Type B pancreatic cell (in vitro differentiated cells): ENCODE data around the gene GRIK5. TPM values are rescaled to one million over a fixed set of nuclear protein-coding genes. Genes with fewer than 3 reads are reported as not detected.
A peak's percentile ranks its signal among the peaks of the same experiment; 100 is the strongest.

Experiments
- DNase-seq: peaks from one replicate; pipeline ENCODE4 v3.0.0; 2021; ENCODE audit warnings: mixed read lengths; ENCODE audit not compliant: unreplicated experiment; ENCODE audit errors: extremely low spot score
- H3K27ac Mint-ChIP-seq: 2 replicates; pipeline ENCODE4 v1.8.0; 2021; ENCODE audit warnings: mild to moderate bottlenecking, mixed read lengths
- H3K27me3 Mint-ChIP-seq: 2 replicates; pipeline ENCODE4 v1.8.0; 2021; ENCODE audit warnings: mixed read lengths
- H3K36me3 Mint-ChIP-seq: 2 replicates; pipeline ENCODE4 v1.8.0; 2021; ENCODE audit warnings: mixed read lengths
- H3K4me1 Mint-ChIP-seq: one replicate; pipeline ENCODE4 v1.8.0; 2021; ENCODE audit warnings: mixed read lengths; ENCODE audit not compliant: unreplicated experiment
- H3K4me3 Mint-ChIP-seq: 2 replicates; pipeline ENCODE4 v1.8.0; 2021; ENCODE audit warnings: mild to moderate bottlenecking, mixed read lengths
- H3K9me3 Mint-ChIP-seq: 2 replicates; pipeline ENCODE4 v1.8.0; 2021; ENCODE audit warnings: mixed read lengths
- CTCF ChIP-seq: fragments of 200-600 bp; sonication (generic); conservative IDR thresholded peaks from 2 replicates; pipeline ENCODE4 v1.5.0; 2021; ENCODE audit warnings: antibody characterized with exemption, mild to moderate bottlenecking
- total RNA-seq: library from RNA; stranded (reverse); gene quantifications from 2 replicates; pipeline ENCODE4 v1.2.1, GENCODE V29; 2021; ENCODE audit warnings: low replicate concordance

Gene GRIK5
- total RNA-seq, 1 donor from 2014 or later, result 5.8 TPM

GRCh38 chr19:42023943-42024260 lies 46.1 kb downstream of the GRIK5 start:
- H3K27me3 Mint-ChIP-seq, result peaks cover 18% of the 10 kb centered on the region
- no peaks in the 10 kb centered on the region for H3K36me3 Mint-ChIP-seq
- DNase-seq, result no peak
- H3K9me3 Mint-ChIP-seq, result no peaks in the 10 kb centered on the region
- TF ChIP-seq CTCF, result no peak
- H3K27ac Mint-ChIP-seq, result no peak overlapping the region
- no peak overlapping the region for H3K4me3 Mint-ChIP-seq
- no peaks in the 10 kb centered on the region for H3K4me1 Mint-ChIP-seq

DNA sequence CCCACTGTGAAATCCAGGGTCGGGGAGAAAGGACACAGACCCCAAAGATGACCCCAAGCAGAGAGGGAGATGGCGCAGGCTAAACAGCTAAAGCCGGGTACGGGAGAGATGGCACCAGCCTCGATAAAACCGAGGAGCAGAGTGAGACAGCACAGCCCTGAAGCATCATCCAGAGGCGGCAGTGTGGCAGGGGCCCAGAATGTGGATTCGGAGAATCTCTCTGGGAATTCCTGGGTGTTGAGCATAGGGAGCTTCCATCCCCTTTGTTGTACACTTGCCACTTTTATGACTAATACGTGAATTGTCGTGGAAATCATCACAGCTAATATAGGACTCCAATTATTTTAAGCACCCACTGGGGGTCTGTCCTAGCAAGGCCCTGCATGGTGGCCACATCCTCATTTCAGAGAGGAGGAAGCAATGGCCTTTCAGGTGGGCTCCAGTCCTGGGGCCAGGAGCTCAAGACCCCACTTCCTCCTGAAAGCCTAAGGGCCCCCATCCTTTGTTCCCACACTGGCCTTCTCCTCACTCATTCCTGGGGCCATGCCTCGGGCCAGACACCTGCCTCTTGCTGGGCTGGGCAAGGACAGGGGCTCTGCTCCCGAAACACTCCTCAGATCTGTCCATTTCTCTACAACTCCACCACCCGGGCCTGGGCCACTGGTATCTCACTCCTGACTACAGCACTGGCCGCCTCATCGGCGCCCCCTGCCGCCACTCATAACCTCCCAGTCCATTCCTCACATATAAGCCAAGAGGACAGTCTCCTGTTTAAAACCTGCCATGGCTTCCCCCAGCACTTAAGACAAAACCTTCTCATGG lies 46.7 kb downstream of the GRIK5 start:
- no peaks in the 10 kb centered on the region for H3K36me3 Mint-ChIP-seq
- no peak overlapping the region for H3K27ac Mint-ChIP-seq
- DNase-seq, result no peak
- H3K4me3 Mint-ChIP-seq, result no peak overlapping the region
- no peaks in the 10 kb centered on the region for H3K4me1 Mint-ChIP-seq
- no peaks in the 10 kb centered on the region for H3K9me3 Mint-ChIP-seq
- peaks cover 14% of the 10 kb centered on the region for H3K27me3 Mint-ChIP-seq
- peak; percentile 56 for TF ChIP-seq CTCF

DNA sequence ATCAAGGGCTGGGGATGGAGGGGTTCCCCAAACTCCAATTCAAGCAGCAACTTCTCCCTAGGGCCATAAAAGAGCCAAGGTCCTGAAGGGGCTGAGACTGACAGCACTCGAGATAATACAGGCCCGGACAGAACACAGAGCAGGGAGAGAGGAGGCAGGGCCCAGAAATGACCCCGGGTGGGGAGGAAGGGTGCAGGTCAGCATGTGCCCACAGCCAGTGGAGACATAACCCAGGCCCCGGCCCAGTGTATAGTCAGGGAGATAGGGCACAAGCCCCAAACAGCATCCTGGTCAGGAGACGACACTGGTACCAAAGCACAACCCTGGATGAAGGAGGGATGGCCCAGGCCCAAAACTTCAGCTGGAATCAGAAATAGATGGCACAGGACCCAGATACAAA lies 47.4 kb downstream of the GRIK5 start:
- peaks cover 12% of the 10 kb centered on the region for H3K27me3 Mint-ChIP-seq
- H3K36me3 Mint-ChIP-seq, result no peaks in the 10 kb centered on the region
- no peak overlapping the region for H3K4me3 Mint-ChIP-seq
- TF ChIP-seq CTCF, result no peak
- H3K4me1 Mint-ChIP-seq, result no peaks in the 10 kb centered on the region
- no peak overlapping the region for H3K27ac Mint-ChIP-seq
- DNase-seq, result no peak
- no peaks in the 10 kb centered on the region for H3K9me3 Mint-ChIP-seq

DNA sequence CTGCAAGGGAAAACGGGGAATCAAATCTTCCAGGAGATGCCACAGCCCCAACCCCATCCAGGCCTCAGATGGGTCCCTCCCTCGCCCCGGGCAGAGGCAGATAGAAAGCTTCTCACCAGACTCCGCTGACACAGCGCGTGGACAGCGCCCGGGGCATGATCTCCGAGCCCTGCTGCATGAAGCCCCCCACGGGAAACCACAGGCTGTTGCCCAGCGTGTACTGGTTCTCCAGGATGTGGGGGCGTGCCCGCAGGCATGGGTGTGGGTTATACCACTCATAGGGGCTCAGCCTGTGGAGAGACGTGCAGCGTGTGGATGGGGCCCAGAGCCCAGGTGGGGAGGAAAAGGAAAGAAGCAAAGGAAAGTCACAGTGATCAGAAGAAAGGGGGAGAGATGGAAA lies 48.8 kb downstream of the GRIK5 start:
- no peak for DNase-seq
- Mint-ChIP-seq H3K4me1 (no peaks in the 10 kb centered on the region), H3K4me3 (no peak overlapping the region), H3K27ac (no peak overlapping the region), H3K27me3 (peaks cover 4% of the 10 kb centered on the region), H3K36me3 (no peaks in the 10 kb centered on the region), H3K9me3 (no peaks in the 10 kb centered on the region)
- no peak for TF ChIP-seq CTCF

GRCh38 chr19:42018503-42019193 lies 51.4 kb downstream of the GRIK5 start:
- no peak for TF ChIP-seq CTCF
- H3K36me3 Mint-ChIP-seq, result no peaks in the 10 kb centered on the region
- peaks cover 2% of the 10 kb centered on the region for H3K27me3 Mint-ChIP-seq
- H3K27ac Mint-ChIP-seq, result no peak overlapping the region
- no peak for DNase-seq
- no peaks in the 10 kb centered on the region for H3K4me1 Mint-ChIP-seq
- H3K9me3 Mint-ChIP-seq, result no peaks in the 10 kb centered on the region
- no peak overlapping the region for H3K4me3 Mint-ChIP-seq
